MM.1S (cell line): ENCODE data around the gene ADRM1.

Experiments
- DNase-seq: peaks from one replicate; pipeline ENCODE4 v3.0.0-alpha.2; 2015
- H2AFZ ChIP-seq: fragments of 300-600 bp; sonication (generic); 2 replicates; pipeline ENCODE4 v1.6.0; 2016; ENCODE audit warnings: antibody characterized with exemption, low read length
- H3F3A ChIP-seq: fragments of 300-600 bp; sonication (generic); 2 replicates; pipeline ENCODE4 v1.6.1; 2016; ENCODE audit warnings: mild to moderate bottlenecking, antibody characterized with exemption, low read length, moderate library complexity, mixed read lengths; ENCODE audit not compliant: insufficient read depth
- H3K27ac ChIP-seq: fragments of 300-600 bp; sonication (generic); 2 replicates; pipeline ENCODE4 v1.5.1; 2016; ENCODE audit warnings: mild to moderate bottlenecking, low read length
- H3K27me3 ChIP-seq: fragments of 300-600 bp; sonication (generic); replicated peaks from 2 replicates; pipeline ENCODE4 v1.6.0; 2016; ENCODE audit warnings: low read length; ENCODE audit not compliant: insufficient read depth
- H3K36me3 ChIP-seq: fragments of 300-600 bp; sonication (generic); replicated peaks from 2 replicates; pipeline ENCODE4 v1.6.1; 2016; ENCODE audit warnings: mild to moderate bottlenecking, low read length, mixed read lengths; ENCODE audit not compliant: insufficient read depth
- H3K4me1 ChIP-seq: fragments of 300-600 bp; sonication (generic); 2 replicates; pipeline ENCODE4 v1.6.1; 2016; ENCODE audit warnings: low read length, mixed read lengths
- H3K4me2 ChIP-seq: fragments of 300-600 bp; sonication (generic); 2 replicates; pipeline ENCODE4 v1.6.0; 2016; ENCODE audit warnings: low read depth, low read length
- H3K4me3 ChIP-seq: fragments of 300-600 bp; sonication (generic); 2 replicates; pipeline ENCODE4 v1.5.1; 2016; ENCODE audit warnings: low read length, mixed read lengths
- H3K79me2 ChIP-seq: fragments of 300-600 bp; sonication (generic); 2 replicates; pipeline ENCODE4 v1.6.1; 2016; ENCODE audit warnings: mixed run types, low read length, mixed read lengths
- H3K9ac ChIP-seq: fragments of 300-600 bp; sonication (generic); 2 replicates; pipeline ENCODE4 v1.6.1; 2016; ENCODE audit warnings: low read length, mixed read lengths
- H3K9me2 ChIP-seq: fragments of 300-600 bp; sonication (generic); replicated peaks from 2 replicates; pipeline ENCODE4 v1.6.1; 2016; ENCODE audit warnings: mild to moderate bottlenecking, low read length, mixed read lengths; ENCODE audit not compliant: insufficient read depth
- H3K9me3 ChIP-seq: fragments of 300-600 bp; sonication (generic); replicated peaks from 2 replicates; pipeline ENCODE4 v1.6.1; 2016; ENCODE audit warnings: mild to moderate bottlenecking, low read length, mixed read lengths; ENCODE audit not compliant: insufficient read depth
- H4K20me1 ChIP-seq: fragments of 300-600 bp; sonication (generic); 2 replicates; pipeline ENCODE4 v1.6.1; 2016; ENCODE audit warnings: mild to moderate bottlenecking, low read length, moderate library complexity, mixed read lengths; ENCODE audit not compliant: insufficient read depth
- EZH2 ChIP-seq: fragments of 300-600 bp; sonication (generic); optimal IDR thresholded peaks from 2 replicates; pipeline ENCODE3; 2017; ENCODE audit warnings: low read depth, mild to moderate bottlenecking, antibody characterized with exemption, low read length, mixed read lengths
- EZH2phosphoT487 ChIP-seq: fragments of 300-600 bp; sonication (generic); IDR thresholded peaks from 2 replicates; pipeline ENCODE4 v1.6.1; 2018; ENCODE audit warnings: antibody characterized with exemption, low read length
- TF ChIP-seq, protein P1 (sequence below): fragments of 300-600 bp; sonication (generic); IDR thresholded peaks from 2 replicates; pipeline ENCODE4 v1.5.1; 2016; ENCODE audit warnings: antibody characterized with exemption, low read length, mixed read lengths

The ADRM1 gene

GRCh38 chr20:62336329-62336728 lies 33.5 kb downstream of the ADRM1 start:
- H3F3A ChIP-seq: peaks cover 42% of the 10 kb centered on the region
- H4K20me1 ChIP-seq: no peaks in the 10 kb centered on the region
- no peaks in the 10 kb centered on the region for H3K36me3 ChIP-seq
- peaks cover 9% of the 10 kb centered on the region for H3K79me2 ChIP-seq
- no peaks in the 10 kb centered on the region for H3K9me2 ChIP-seq
- no peaks in the 10 kb centered on the region for H3K27me3 ChIP-seq
- TF ChIP-seq, protein P1, sequence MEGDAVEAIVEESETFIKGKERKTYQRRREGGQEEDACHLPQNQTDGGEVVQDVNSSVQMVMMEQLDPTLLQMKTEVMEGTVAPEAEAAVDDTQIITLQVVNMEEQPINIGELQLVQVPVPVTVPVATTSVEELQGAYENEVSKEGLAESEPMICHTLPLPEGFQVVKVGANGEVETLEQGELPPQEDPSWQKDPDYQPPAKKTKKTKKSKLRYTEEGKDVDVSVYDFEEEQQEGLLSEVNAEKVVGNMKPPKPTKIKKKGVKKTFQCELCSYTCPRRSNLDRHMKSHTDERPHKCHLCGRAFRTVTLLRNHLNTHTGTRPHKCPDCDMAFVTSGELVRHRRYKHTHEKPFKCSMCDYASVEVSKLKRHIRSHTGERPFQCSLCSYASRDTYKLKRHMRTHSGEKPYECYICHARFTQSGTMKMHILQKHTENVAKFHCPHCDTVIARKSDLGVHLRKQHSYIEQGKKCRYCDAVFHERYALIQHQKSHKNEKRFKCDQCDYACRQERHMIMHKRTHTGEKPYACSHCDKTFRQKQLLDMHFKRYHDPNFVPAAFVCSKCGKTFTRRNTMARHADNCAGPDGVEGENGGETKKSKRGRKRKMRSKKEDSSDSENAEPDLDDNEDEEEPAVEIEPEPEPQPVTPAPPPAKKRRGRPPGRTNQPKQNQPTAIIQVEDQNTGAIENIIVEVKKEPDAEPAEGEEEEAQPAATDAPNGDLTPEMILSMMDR: no peak
- TF ChIP-seq EZH2phosphoT487 (no peak), EZH2 (no peak)
- peaks cover 35% of the 10 kb centered on the region for H3K4me1 ChIP-seq
- no peaks in the 10 kb centered on the region for H3K9me3 ChIP-seq
- no peak for DNase-seq
- H3K9ac ChIP-seq: no peak overlapping the region
- no peak overlapping the region for H2AFZ ChIP-seq
- H3K4me2 ChIP-seq: no peak overlapping the region
- H3K27ac ChIP-seq: peak overlapping the region; percentile 100
- no peak overlapping the region for H3K4me3 ChIP-seq

GRCh38 chr20:62336775-62337557 lies 34.2 kb downstream of the ADRM1 start:
- Histone ChIP-seq H3K79me2 (peaks cover 11% of the 10 kb centered on the region), H4K20me1 (no peaks in the 10 kb centered on the region), H2AFZ (no peak overlapping the region), H3K27ac (peak overlapping the region; percentile 100), H3K9ac (peak overlapping the region; percentile 96), H3K4me3 (no peak overlapping the region; the same call in 1 of the 2 replicates), H3K36me3 (no peaks in the 10 kb centered on the region), H3K4me1 (peaks cover 38% of the 10 kb centered on the region), H3K4me2 (peak overlapping the region; percentile 48), H3F3A (peaks cover 48% of the 10 kb centered on the region), H3K27me3 (no peaks in the 10 kb centered on the region), H3K9me2 (no peaks in the 10 kb centered on the region), H3K9me3 (no peaks in the 10 kb centered on the region)
- DNase-seq: no peak
- no peak for TF ChIP-seq EZH2phosphoT487
- no peak for TF ChIP-seq EZH2
- TF ChIP-seq, protein P1: no peak

DNA sequence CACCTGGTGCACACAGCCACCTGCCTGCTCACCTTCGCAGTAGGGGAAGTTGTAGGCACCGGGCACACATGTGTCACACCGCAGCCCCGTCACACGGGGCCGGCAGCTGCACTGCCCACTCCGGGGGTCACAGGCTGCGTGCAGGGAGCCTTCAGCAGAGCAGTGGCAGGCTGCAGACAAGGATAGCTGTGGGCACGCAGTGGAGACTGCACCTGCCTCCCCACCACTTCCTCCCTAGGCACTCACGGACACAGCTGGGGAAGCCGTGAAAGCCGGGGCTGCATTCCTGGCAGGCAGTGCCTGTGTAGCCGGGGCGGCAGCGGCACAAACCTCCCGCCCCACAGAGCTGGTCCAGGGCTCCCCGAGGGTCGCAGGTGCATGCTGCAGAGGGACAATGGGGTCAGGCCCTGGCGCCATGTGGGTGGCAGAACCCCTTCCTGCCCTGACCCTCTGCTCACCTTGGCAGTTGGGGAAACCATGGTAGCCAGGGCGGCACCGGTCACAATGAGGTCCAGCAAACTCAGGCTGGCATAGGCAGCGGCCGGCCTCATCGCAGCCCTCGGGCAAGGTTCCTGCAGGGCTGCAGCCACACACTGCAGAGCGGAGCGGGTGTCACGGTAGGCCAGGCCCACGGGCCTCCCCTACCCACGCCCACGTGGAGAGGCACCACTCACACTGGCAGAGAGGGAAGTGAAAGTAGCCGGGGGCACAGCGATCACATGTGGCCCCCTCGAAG lies 34.9 kb downstream of the ADRM1 start:
- peak overlapping the region; percentile 96 for H3K9ac ChIP-seq
- H3K9me3 ChIP-seq: no peaks in the 10 kb centered on the region
- peaks cover 48% of the 10 kb centered on the region for H3F3A ChIP-seq
- peaks cover 11% of the 10 kb centered on the region for H3K79me2 ChIP-seq
- DNase-seq: peak; percentile 96
- H3K4me1 ChIP-seq: peaks cover 38% of the 10 kb centered on the region
- H3K27me3 ChIP-seq: no peaks in the 10 kb centered on the region
- H2AFZ ChIP-seq: no peak overlapping the region; the same call in 1 of the 2 replicates
- 0 out of 2 replicates have a peak overlapping the region, but pooled peaks have one; percentile 15 for H3K4me3 ChIP-seq
- H3K36me3 ChIP-seq: no peaks in the 10 kb centered on the region
- H3K27ac ChIP-seq: peak overlapping the region; percentile 100
- TF ChIP-seq, protein P1: no peak
- TF ChIP-seq EZH2 (no peak), EZH2phosphoT487 (no peak)
- H3K4me2 ChIP-seq: peak overlapping the region; percentile 66
- H3K9me2 ChIP-seq: no peaks in the 10 kb centered on the region
- H4K20me1 ChIP-seq: no peaks in the 10 kb centered on the region
